ENCODE data around the gene NAA16.

NAA16 gene

DNA sequence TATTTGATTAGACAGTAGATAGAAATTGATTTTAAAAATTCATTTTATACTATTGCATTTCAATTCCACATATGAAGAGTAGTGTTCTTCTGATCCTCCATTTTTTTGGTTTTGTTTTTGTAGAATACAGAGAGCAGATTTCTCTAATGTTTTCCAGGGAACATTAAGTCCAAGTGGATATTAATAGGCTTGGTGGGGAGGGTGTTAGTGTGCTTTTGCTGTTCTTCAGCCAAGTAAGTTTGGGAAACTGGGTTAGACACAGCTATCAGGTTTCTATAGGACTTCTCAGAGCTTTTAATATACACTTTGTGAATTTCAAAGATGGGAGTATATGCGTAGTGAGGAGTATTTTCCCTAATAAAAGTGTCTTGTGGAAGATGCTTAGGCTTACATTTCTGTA, 21.8 kb downstream of the NAA16 start:
- DNase-seq (ENCODE audit: low read depth) = no peak
- no peak overlapping the region for H3K4me3 ChIP-seq (ENCODE audit: low read depth, low read length)
- TF ChIP-seq MYC (IDR thresholded peaks at IDR 0.05; ENCODE audit: low read depth, low read length) = no peak
- TF ChIP-seq, protein P1, sequence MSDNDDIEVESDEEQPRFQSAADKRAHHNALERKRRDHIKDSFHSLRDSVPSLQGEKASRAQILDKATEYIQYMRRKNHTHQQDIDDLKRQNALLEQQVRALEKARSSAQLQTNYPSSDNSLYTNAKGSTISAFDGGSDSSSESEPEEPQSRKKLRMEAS (IDR thresholded peaks at IDR 0.05; ENCODE audit: low read depth, low read length) = no peak
- TF ChIP-seq, protein P2, sequence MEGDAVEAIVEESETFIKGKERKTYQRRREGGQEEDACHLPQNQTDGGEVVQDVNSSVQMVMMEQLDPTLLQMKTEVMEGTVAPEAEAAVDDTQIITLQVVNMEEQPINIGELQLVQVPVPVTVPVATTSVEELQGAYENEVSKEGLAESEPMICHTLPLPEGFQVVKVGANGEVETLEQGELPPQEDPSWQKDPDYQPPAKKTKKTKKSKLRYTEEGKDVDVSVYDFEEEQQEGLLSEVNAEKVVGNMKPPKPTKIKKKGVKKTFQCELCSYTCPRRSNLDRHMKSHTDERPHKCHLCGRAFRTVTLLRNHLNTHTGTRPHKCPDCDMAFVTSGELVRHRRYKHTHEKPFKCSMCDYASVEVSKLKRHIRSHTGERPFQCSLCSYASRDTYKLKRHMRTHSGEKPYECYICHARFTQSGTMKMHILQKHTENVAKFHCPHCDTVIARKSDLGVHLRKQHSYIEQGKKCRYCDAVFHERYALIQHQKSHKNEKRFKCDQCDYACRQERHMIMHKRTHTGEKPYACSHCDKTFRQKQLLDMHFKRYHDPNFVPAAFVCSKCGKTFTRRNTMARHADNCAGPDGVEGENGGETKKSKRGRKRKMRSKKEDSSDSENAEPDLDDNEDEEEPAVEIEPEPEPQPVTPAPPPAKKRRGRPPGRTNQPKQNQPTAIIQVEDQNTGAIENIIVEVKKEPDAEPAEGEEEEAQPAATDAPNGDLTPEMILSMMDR (IDR thresholded peaks at IDR 0.05; ENCODE audit: low read depth, low read length) = no peak
- no peak for TF ChIP-seq POLR2A (IDR thresholded peaks at IDR 0.05; ENCODE audit: extremely low read depth, insufficient read length)

DNA sequence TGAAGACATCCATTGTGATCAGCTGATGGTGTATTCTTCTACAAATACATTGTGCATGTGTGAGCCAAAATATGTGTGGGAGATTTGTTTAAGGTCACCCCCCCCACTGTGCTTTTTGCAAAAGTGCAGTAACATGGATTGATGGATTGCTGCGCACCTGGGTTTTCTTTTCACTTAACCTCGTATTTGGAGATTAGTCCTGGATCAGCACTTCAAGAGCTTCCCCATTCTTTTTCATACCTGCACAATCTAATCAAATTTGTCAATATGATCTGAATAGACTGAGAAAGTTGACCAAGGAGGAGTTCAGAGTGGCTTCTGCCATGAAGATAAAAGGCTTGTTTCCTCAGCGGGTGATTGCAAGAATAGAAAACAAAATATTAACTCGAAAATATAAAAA, 23.7 kb downstream of the NAA16 start:
- TF ChIP-seq POLR2A (IDR thresholded peaks at IDR 0.05; ENCODE audit: extremely low read depth, insufficient read length) (no peak), MYC (IDR thresholded peaks at IDR 0.05; ENCODE audit: low read depth, low read length) (no peak)
- TF ChIP-seq, protein P2 (IDR thresholded peaks at IDR 0.05; ENCODE audit: low read depth, low read length) = no peak
- TF ChIP-seq, protein P1 (IDR thresholded peaks at IDR 0.05; ENCODE audit: low read depth, low read length) = no peak
- DNase-seq (ENCODE audit: low read depth) = no peak
- no peak overlapping the region for H3K4me3 ChIP-seq (ENCODE audit: low read depth, low read length)

DNA sequence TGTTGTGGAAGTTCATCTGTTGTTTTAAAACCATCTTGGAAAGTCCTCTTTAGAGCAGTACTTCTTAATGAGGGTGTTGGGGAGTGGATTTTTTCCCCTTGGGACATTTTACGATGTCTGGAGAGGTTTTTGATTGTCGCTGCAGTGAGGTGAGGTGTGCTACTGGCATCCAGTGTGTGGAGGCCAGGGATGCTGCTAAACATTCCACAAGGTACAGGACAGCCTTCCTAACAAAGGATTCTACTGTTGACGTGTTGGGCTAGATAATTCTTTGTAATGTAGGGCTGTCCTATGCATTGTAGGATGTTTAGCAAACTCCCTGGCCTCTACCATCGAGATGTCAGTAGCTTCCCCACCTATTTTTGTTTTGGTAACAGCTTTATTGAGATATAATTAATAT, 33.3 kb downstream of the NAA16 start:
- no peak for DNase-seq (ENCODE audit: low read depth)
- TF ChIP-seq MYC (IDR thresholded peaks at IDR 0.05; ENCODE audit: low read depth, low read length) = no peak
- TF ChIP-seq, protein P1 (IDR thresholded peaks at IDR 0.05; ENCODE audit: low read depth, low read length) = no peak
- TF ChIP-seq, protein P2 (IDR thresholded peaks at IDR 0.05; ENCODE audit: low read depth, low read length) = no peak
- TF ChIP-seq POLR2A (IDR thresholded peaks at IDR 0.05; ENCODE audit: extremely low read depth, insufficient read length) = no peak
- H3K4me3 ChIP-seq (ENCODE audit: low read depth, low read length) = no peak overlapping the region

DNA sequence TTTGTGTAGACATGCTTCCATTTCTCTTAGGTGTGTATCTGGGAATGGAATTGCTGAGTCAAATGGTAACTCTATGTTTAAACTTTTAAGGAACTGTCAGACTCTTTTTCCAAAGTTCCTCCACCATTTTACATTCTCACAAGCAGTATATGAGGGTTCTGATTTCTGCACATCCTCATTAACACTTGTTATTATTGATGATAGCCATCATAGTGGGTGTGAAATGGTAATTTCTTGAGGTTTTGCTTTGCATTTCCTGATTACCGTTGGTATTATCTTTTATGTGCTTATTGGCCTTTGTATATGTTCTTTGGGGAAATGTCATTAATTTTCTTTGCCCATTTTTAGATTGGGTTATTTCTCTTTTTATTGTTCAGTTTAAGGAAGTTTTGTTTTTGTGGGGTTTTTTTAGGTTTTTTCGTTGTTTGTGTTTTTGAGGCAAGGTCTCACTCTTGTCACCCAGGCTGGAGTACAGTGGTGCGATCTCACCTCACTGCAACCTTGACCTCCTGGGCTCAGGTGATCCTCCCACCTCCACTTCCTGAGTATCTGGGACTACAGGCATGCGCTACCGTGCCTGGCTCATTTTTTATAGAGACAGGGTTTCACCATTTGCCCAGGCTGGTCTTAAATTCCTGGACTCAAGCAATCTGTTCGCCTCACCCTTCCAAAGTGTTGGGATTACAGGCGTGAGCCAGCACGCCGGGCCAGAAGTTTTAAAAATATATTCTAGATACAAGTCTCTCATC, 34.3 kb downstream of the NAA16 start:
- H3K4me3 ChIP-seq (ENCODE audit: low read depth, low read length) = no peak overlapping the region
- DNase-seq (ENCODE audit: low read depth) = no peak
- no peak for TF ChIP-seq POLR2A (IDR thresholded peaks at IDR 0.05; ENCODE audit: extremely low read depth, insufficient read length)
- TF ChIP-seq, protein P1 (IDR thresholded peaks at IDR 0.05; ENCODE audit: low read depth, low read length) = no peak
- TF ChIP-seq MYC (IDR thresholded peaks at IDR 0.05; ENCODE audit: low read depth, low read length) = no peak

- no peak for DNase-seq (ENCODE audit: low read depth)
- TF ChIP-seq, protein P1 (IDR thresholded peaks at IDR 0.05; ENCODE audit: low read depth, low read length) = no peak
- TF ChIP-seq MYC (IDR thresholded peaks at IDR 0.05; ENCODE audit: low read depth, low read length) (no peak), POLR2A (IDR thresholded peaks at IDR 0.05; ENCODE audit: extremely low read depth, insufficient read length) (no peak)
- TF ChIP-seq, protein P2 (IDR thresholded peaks at IDR 0.05; ENCODE audit: low read depth, low read length) = no peak
- no peak overlapping the region for H3K4me3 ChIP-seq (ENCODE audit: low read depth, low read length)
Observed at GRCh38 chr13:41345914-41346589, 35.0 kb downstream of the NAA16 start.

Data from NB4 (cell line).